Thyroid gland (tissue), 4 donors: ENCODE data around the gene RPGR. TPM values are rescaled to one million over a fixed set of nuclear protein-coding genes. Genes with fewer than 3 reads are reported as not detected.

Experiments used
- DNase-seq, 2 donors: peaks; one replicate each; pipeline ENCODE4 v3.0.0-alpha.2; 2019
- H3K27ac ChIP-seq, 3 donors: fragments of 200-600 bp; sonication (generic); 1 replicate in 2 of 3; 2 replicates in 1 of 3; pipeline ENCODE4 v1.5.1; 2016 to 2019; ENCODE audit warnings: mild to moderate bottlenecking in 1 of 3, moderate library complexity in 1 of 3
- H3K27me3 ChIP-seq: fragments of 200-600 bp; sonication (generic); one replicate; pipeline ENCODE4 v1.5.1; 2019
- H3K36me3 ChIP-seq, 2 donors: fragments of 200-600 bp; sonication (generic); one replicate each; pipeline ENCODE4 v1.5.1; 2016 to 2019
- H3K4me1 ChIP-seq, 2 donors: fragments of 200-600 bp; sonication (generic); one replicate each; pipeline ENCODE4 v1.5.1; 2017 to 2019
- H3K4me3 ChIP-seq, 3 donors: fragments of 200-600 bp; sonication (generic); replicated peaks in 1 of 3; 1 replicate in 2 of 3; 2 replicates in 1 of 3; pipeline ENCODE4 v1.5.1; 2016; ENCODE audit warnings: mild to moderate bottlenecking in 1 of 3
- H3K9me3 ChIP-seq: fragments of 200-600 bp; sonication (generic); one replicate; pipeline ENCODE4 v1.5.1; 2017
- CTCF ChIP-seq, 6 experiments: fragments of 200-600 bp in 3 of 6; fragments of 450-650 bp in 3 of 6; sonication (generic) in 3 of 6; IDR thresholded peaks; one replicate each; pipeline ENCODE4 v1.5.1; 2016 to 2019; ENCODE audit warnings: antibody characterized with exemption in 6 of 6, mild to moderate bottlenecking in 2 of 6, inconsistent platforms in 1 of 6, moderate library complexity in 1 of 6
- POLR2A ChIP-seq, 2 donors: fragments of 450-650 bp; IDR thresholded peaks; one replicate each; pipeline ENCODE4 v1.6.1; 2017; ENCODE audit warnings: antibody characterized with exemption in 2 of 2, mild to moderate bottlenecking in 2 of 2, moderate library complexity in 1 of 2
- WGBS, 2 donors: methylation state at CpG; one replicate each; pipeline ENCODE4 v1.1.5; 2017; 5-methylcytosine and 5-hydroxymethylcytosine counted together
- intact Hi-C: fragments of 100-400 bp; cut with DNase I; formaldehyde crosslinking; loops from one replicate; pipeline ENCODE4 v1.15.1; 2023
- total RNA-seq, 4 donors: library from RNA; depleted of rRNA; stranded (reverse); fragments of >200 nt; gene quantifications; one replicate each; pipeline ENCODE4 v1.2.3, GENCODE V29; 2016

RPGR gene
- total RNA-seq, 4 donors from 2014 or later = 22.6 to 51.2 (median 35.4) TPM

DNA sequence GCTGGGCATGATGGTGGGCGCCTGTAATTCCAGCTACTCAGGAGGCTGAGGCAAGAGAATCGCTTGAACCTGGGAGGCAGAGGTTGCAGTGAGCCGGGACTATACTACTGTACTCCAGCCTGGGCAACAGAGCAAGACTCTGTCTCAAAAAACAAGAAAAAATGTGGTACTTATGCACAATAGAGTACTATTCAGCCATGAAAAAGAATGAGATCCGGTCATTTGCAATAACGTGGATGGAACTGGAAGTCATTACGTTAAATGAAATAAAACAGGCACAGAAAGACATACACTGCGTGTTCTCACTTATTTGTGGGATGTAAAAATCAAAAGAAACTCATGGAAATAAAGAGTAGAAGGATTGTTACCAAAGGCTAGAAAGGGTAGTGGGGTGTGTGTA is 12.1 kb downstream of the RPGR start:
- WGBS, 2 donors = 97 to 99% methylated on average over 7 of the region's 7 CpGs
- no peak for TF ChIP-seq CTCF (IDR thresholded peaks at IDR 0.05)
- no peak for TF ChIP-seq POLR2A (IDR thresholded peaks at IDR 0.05)
- no peak for DNase-seq
- Histone ChIP-seq H3K27me3 (no peaks in the 10 kb centered on the region), H3K27ac (no peak overlapping the region), H3K9me3 (no peaks in the 10 kb centered on the region), H3K4me3 (no peak overlapping the region), H3K36me3 (no peaks in the 10 kb centered on the region), H3K4me1 (no peaks in the 10 kb centered on the region)
- intact Hi-C loops = no loop called here

- WGBS, 2 donors = 97 to 98% methylated on average over 4 of the region's 4 CpGs
- no peaks in the 10 kb centered on the region for H3K9me3 ChIP-seq
- no peak overlapping the region for H3K4me3 ChIP-seq
- no peak for DNase-seq
- H3K27ac ChIP-seq = no peak overlapping the region
- intact Hi-C loops = no loop called here
- H3K4me1 ChIP-seq = no peaks in the 10 kb centered on the region
- no peaks in the 10 kb centered on the region for H3K36me3 ChIP-seq
- H3K27me3 ChIP-seq = no peaks in the 10 kb centered on the region
- TF ChIP-seq CTCF (IDR thresholded peaks at IDR 0.05) (no peak), POLR2A (IDR thresholded peaks at IDR 0.05) (no peak)
Observed at GRCh38 chrX:38313190-38313589, 14.1 kb downstream of the RPGR start.

GRCh38 chrX:38312436-38312835 is 14.9 kb downstream of the RPGR start:
- Histone ChIP-seq H3K27me3 (no peaks in the 10 kb centered on the region), H3K36me3 (no peaks in the 10 kb centered on the region), H3K4me1 (no peaks in the 10 kb centered on the region), H3K9me3 (no peaks in the 10 kb centered on the region), H3K4me3 (no peak overlapping the region), H3K27ac (no peak overlapping the region)
- no peak for DNase-seq
- intact Hi-C loops = no loop called here
- WGBS, 2 donors = 91 to 96% methylated on average over 3 to 4 of the region's 4 CpGs
- no peak for TF ChIP-seq CTCF (IDR thresholded peaks at IDR 0.05)
- TF ChIP-seq POLR2A (IDR thresholded peaks at IDR 0.05) = no peak

DNA sequence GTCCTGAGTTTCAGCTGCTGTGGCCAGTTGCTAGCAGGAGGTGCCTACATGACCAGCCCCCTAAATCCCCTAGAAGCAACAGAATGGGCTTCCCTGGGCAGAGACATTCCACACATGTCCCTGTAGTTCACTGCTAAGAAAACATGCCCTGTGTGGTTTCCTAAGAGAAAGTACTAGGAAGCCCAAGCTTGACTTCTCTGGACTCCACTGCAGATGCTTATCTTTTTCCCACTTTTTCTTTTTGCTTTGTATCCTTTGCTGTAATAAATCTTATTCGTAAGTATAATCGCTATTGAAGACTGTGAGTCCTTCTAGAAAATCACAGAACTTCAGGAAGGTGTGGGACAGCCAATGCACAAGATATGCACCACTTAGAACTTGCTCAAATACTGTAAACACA is 15.6 kb downstream of the RPGR start:
- H3K4me1 ChIP-seq = no peaks in the 10 kb centered on the region
- no peak for TF ChIP-seq CTCF (IDR thresholded peaks at IDR 0.05)
- no peak for TF ChIP-seq POLR2A (IDR thresholded peaks at IDR 0.05)
- no peaks in the 10 kb centered on the region for H3K36me3 ChIP-seq
- intact Hi-C loops = no loop called here
- no peak for DNase-seq
- H3K27me3 ChIP-seq = no peaks in the 10 kb centered on the region
- WGBS, 2 donors = 92 to 97% methylated on average over 2 of the region's 2 CpGs
- H3K9me3 ChIP-seq = no peaks in the 10 kb centered on the region
- H3K4me3 ChIP-seq = no peak overlapping the region
- H3K27ac ChIP-seq = no peak overlapping the region

DNA sequence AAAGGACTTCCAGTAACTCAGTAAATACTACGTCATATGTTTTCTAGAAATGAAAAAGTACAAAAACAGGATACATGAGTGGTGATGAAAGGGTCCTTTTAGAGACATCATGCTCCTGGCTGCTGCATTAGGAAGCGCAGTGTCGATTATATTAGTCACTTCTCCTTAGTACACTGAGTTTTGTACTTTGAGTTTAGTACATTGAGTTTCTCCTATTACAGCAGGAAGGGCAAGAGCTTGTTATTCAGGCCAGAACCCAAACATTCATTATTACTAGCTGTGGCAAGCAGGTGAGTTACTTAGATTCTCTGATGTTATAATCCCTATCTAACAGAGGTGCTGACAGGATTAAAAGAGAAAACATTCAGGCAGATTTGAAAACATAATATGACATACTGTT is 21.3 kb downstream of the RPGR start:
- H3K4me3 ChIP-seq = no peak overlapping the region
- H3K27ac ChIP-seq = no peak overlapping the region
- WGBS, 2 donors = 64 to 76% methylated on average over 3 of the region's 3 CpGs

More for the DNA sequence above, 21.3 kb downstream of the RPGR start:
- Histone ChIP-seq H3K36me3 (peaks cover 0 to 1% of the 10 kb centered on the region in 2 donors), H3K4me1 (no peaks in the 10 kb centered on the region), H3K27me3 (no peaks in the 10 kb centered on the region), H3K9me3 (no peaks in the 10 kb centered on the region)
- intact Hi-C loops = no loop called here
- TF ChIP-seq POLR2A (IDR thresholded peaks at IDR 0.05) (no peak), CTCF (IDR thresholded peaks at IDR 0.05) (no peak)
- no peak for DNase-seq
